Astrocyte of the hippocampus (primary cell): Measurements from ENCODE around the gene TULP4.
A peak's percentile ranks its signal among the peaks of the same experiment; 100 is the strongest.
"Not testable (repeated sequence)": the region's sequence is repeated elsewhere in the genome, so short reads cannot be mapped to it uniquely, and the experiment has no call there.

Experiments used
- DNase-seq: peaks from one replicate; pipeline ENCODE4 v3.0.0; 2011; ENCODE audit warnings: low read depth, low spot score

TULP4 gene

GRCh38 chr6:158391276-158391675, 79.0 kb downstream of the TULP4 start:
- DNase-seq, result peak; percentile 37

DNA sequence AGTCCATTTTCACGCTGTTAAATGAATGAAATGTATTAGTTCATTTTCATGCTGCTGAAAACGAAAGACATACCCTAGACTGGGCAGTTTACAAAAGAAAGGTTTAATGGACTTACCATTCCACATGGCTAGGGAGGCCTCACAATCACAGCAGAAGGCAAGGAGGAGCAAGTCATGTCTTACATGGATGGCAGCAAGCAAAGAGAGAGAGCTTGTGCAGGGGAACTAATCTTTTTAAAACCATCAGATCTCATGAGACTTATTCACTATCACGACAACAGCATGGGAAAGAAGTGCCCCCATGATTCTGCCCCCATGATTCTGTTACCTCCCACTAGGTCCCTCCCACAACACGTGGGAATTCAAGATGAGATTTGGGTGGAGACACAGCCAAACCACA, 79.7 kb downstream of the TULP4 start:
- DNase-seq, result not testable (repeated sequence)

- no peak for DNase-seq
Measured at GRCh38 chr6:158396136-158396535, 83.9 kb downstream of the TULP4 start.

DNA sequence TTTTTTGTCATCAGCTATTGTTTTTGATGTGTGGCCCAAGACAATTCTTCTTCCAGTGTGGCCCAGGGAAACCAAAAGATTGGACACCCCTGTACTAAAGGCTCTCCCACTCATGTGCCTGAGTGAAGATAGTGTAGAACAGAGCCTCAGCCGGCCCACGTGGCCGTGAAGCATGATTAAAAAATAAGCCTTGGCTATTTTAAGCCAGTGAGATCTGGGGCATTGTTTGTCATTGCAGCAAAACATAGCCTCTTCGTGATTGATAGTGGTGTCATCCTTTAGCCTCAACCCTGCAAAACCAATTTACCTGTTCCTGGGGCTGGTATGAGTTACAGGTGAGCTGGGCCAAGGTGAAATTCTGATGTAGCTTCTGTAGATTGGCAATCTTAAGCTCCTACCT, 85.3 kb downstream of the TULP4 start:
- DNase-seq, result no peak

- DNase-seq, result no peak
Measured at GRCh38 chr6:158398252-158399024, 86.2 kb downstream of the TULP4 start.

GRCh38 chr6:158399040-158399700, 86.9 kb downstream of the TULP4 start:
- DNase-seq, result no peak

DNA sequence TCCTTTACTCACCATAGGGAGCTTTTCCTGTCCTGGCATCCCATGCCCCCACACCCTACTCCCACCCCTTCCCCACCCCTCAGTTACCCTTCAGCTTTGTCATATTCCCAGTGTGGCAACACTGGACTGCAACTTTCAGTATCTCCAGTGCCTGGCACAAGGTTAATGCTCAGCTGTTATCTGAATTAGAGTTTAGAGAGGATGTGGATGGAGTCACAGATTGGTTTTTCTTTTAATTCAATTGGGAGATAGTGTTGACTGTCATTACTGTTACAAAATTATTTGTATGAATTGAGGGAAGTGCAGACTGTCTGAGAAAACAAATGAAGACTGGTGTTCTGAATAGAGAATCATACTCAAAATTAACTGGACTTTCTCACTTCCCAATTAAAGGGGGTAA, 89.9 kb downstream of the TULP4 start:
- no peak for DNase-seq

- peak; percentile 91 for DNase-seq
Measured at GRCh38 chr6:158405321-158405831, 93.1 kb downstream of the TULP4 start.

GRCh38 chr6:158405933-158406332, 93.7 kb downstream of the TULP4 start:
- DNase-seq, result no peak

- DNase-seq, result peak; percentile 34
Measured at GRCh38 chr6:158406736-158407135, 94.5 kb downstream of the TULP4 start.

- DNase-seq, result no peak
Measured at GRCh38 chr6:158408013-158408412, 95.7 kb downstream of the TULP4 start.

- DNase-seq, result peak; percentile 86
Measured at GRCh38 chr6:158408552-158409130, 96.4 kb downstream of the TULP4 start.

DNA sequence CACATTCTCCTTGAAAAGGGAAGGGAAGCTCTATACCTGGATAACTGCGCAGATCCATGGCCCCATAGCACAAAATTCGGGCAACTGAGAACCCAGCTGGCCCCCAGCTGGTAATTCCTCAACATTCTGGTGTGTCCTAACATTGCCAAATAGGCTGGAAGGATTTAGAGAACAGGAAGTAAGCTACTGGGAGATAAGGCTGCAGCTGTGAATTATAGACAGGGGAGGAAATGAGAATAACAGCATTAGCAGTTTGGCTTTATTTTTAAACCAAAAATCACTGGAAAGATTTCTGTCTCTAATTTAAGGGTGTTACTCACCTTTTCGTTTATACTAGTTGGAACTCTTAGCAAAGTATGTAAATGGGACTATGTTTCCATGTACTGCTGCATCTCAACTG, 97.2 kb downstream of the TULP4 start:
- DNase-seq, result no peak

- DNase-seq, result no peak
Measured at GRCh38 chr6:158410784-158411183, 98.5 kb downstream of the TULP4 start.

- peak; percentile 54 for DNase-seq
Measured at GRCh38 chr6:158411998-158412397, 99.7 kb downstream of the TULP4 start.

- no peak for DNase-seq
Measured at GRCh38 chr6:158413028-158413427, 100.8 kb downstream of the TULP4 start.

- DNase-seq, result no peak
Measured at GRCh38 chr6:158413814-158414565, 101.7 kb downstream of the TULP4 start.

GRCh38 chr6:158414851-158415262, 102.6 kb downstream of the TULP4 start:
- DNase-seq, result peak; percentile 55

DNA sequence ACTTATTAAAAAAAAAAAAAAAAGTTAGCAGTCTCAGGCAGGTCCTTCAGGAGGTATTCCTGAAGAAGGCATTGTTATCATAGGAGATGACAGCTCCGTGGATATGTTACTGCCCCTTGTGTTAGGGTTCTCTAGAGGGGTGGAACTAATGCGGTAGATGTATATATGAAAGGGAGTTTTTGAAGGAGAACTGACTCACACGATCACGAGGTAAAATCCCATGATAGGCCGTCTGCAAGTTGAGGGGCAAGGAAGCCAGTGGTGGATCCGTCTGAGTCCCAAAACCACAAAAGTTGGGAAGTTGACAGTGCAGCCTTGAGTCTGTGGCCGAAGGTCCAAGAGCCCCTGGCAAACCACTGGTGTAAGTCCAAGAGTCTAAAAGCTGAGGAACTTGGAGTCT, 103.4 kb downstream of the TULP4 start:
- no peak for DNase-seq

GRCh38 chr6:158416883-158417759, 104.9 kb downstream of the TULP4 start:
- no peak for DNase-seq

DNA sequence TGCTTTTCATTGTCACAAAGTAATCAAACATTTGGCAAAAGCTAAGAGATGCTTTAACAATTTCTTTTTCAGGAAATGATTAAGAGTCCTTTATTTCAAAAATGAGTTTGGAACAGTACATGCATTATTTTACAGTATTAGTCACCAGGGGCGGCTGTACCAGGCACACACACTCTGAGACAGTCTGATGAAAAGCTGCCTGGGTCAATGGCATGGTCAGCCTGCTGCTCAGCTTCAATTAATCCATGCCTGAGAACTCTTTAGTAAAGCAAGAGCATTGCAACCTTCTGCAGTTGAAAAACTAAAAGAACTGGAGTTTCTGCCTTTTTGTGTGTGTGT, 105.5 kb downstream of the TULP4 start:
- DNase-seq, result peak; percentile 74
